ENCODE measurements around the gene FAM174C.

Gene FAM174C

DNA sequence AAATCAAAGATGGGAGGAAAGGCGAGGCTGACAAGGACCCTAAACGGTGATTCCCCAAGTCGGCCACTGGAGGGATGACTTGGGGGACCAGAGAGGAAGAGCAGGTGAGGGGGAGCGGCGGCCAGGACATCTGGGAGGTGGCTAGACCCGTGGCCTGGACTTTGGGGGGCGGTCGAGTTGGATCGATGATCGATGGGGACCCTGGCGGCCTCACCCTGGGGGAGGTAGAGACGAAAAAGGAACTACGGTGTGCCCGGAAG, 13.9 kb upstream of the FAM174C start:
- no peak for DNase-seq (ENCODE audit: low read depth in 2 of 2)

DNA sequence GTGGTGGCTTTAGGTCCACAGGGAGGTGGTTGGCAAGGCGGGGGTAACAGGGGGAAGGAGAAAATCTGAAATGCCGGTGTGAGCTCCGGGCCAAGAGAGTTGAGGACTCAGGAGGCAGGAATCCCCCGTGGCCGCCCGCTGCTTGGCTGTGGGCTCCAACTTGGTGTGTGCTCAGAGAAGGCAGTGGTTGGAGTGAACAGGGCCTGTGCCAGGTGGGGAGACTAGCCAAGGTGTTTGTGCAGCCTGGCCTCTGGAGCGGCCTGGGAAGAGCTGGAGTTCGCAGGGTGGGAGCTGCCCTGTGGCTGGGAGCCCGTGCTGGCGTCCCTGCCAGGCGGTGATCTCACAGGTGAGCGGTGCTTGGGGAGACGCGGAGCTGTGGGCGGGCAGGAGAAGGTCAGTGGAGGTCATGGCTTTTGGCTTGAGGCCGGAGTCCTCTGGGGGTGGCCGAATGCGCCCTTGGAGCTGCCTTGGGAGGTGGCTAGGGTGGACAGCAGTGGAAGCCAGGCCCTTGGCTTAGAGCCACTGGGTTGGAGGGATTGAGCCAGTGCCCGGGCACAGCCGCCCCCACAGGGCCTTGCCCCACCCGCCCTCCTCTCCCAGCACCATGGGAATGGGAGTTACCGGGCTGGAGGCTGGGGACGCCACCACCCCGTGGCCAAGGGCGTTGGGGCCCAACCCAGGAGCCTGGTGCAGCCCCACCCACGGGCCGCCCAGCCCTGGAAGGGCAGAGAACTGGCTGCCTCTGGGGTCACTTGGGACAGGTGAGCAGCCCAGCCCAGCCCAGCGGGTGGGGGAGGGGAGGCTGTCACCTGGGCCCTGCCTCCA, 13.3 kb upstream of the FAM174C start:
- DNase-seq (ENCODE audit: low read depth in 2 of 2), result no peak

DNA sequence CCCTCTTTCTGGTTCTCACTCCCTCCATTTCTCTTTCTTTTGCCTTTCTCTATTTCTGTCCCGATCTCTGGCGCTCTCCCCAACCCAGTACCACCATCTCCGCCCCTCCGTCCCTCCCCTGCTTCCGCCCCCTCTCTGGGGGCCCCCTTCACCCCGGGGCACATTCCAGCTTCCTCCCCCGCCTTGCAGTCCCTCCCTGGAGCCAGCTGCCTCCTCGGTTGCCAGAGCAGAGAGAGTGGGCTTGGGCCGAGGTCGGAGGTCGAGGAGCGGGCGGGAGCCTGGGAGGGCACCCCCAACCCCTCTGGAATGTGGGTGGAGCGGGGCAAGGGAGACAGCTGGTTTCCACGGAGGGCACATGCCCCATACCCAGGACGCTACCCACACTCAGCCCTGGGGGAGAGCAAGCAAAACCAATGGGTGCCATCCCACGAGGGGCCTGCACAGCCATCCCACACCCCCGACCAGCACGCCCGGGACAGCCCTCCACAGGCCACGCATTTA, 12.7 kb upstream of the FAM174C start:
- no peak for DNase-seq (ENCODE audit: low read depth in 2 of 2)

DNA sequence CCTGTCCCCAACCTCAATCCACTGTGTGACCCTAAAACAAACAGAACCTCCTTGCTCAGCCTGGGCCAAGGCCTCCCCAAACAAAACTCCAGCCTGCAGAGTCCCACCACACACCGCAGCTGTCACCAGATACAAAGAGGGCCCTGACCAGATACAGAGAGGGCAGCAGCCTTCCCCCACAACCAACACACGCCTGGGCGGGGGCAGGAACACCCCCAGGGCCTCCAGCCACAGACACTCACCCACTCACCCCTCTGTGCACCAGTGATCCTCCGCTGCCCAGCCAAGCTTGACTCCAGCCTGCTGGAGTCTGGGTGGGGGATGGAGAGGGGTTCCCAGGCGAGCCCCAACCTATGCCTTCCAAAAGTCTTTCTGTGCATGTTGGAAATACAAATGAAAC, 12.1 kb upstream of the FAM174C start:
- DNase-seq (ENCODE audit: low read depth in 2 of 2), result no peak

DNA sequence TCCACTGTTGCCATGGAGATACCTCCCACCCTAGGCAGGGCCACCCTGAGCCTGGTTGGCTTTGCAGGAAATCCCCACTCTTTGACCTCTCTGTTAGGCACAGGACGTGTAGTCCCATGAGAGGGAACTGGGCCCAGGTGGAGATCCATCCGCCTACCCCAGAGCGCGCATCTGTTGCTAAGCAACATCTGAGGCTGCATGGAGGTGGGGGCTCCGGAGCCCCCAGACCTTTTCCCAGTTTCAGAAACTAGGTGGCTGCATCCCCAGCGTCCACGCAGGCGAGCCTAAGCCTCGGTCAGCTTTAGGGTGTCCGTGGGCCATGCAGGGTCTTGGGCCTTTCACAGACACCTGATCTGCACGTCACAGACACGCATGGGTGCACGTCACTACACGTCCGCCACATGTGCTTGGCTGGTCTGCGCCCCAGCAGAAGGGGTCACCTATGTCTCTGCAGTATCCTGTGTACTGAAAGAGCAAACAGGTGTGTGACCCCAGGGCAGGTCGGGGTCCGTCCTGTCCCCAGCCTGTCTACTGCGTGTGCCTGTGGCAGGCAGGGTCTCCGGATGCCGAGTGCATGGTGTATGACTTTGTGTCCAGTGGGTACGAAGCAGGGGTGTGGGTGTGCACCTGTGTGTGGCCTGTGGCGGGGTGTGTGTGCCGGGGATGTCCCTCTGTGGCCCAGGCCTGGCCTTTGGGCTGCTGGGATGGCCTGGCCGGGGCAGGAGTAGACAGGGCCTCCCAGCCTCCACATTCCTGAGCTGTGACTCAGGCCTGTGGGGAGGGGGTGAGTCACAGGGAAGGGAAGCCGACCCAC, 10.3 kb upstream of the FAM174C start:
- DNase-seq (ENCODE audit: low read depth in 2 of 2), result no peak

DNA sequence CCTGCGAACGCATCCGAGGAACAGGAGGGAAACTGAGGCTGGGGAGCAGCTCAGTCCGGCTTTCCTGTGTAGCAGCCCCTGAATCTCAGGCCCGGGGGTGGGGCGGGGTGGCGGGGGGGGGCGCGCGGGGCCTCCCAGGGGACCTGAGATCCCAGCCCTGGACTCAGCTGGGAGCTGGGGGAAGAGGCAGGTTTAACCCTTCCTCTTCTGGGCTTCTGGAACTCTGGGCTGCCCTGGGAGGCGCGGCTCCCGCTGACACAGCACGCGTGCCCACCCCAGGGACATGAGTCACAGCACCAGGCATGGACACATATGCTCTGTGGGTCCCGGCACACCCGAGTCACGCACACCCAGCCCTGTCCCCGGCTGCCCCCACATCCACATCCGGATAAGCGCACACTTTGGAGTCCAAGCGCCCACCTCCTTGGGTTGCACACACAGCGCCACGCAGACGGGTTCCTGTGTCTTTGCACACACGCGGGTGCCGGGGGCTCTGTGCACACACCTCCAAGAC, 9.7 kb upstream of the FAM174C start:
- no peak for DNase-seq (ENCODE audit: low read depth in 2 of 2)

DNA sequence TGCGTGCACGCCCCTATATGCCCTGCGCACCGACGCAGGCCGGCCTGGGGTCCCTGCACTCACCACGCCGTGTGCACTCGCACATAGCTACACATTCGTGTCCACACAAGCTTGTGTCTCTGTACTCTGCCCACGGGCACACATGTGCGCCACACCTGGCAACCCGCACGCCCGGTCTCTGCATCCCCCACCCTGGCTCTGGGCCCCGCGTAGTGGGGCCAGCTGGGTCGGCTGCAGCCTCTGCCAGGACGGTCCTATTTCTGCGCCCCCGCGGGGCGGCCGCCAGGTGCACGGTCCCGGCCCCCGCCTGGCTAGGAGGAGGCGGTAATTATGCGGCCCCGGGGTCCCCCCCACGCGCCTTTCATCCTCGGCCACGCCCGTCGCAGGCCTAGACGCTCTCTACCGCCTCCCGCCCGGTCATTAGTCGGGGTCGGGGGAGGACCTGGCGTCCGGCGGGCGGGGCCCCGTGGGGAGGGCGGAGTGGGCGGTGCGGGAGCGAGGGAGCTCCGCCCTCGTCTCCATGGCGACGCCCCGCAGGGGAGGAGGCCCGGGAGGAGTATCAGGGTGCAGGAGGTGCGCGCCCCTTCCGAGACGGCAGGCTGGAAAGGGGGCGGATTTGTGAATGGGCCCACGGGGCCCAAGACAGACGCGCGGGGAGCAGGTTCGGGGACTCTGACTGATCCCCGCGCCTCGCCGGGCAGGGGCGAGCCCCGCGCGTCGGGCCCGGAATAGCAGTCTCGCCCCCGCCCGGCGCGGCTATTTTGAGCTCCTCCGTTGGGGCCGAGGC, 9.0 kb upstream of the FAM174C start:
- DNase-seq (ENCODE audit: low read depth in 2 of 2), result no peak

DNA sequence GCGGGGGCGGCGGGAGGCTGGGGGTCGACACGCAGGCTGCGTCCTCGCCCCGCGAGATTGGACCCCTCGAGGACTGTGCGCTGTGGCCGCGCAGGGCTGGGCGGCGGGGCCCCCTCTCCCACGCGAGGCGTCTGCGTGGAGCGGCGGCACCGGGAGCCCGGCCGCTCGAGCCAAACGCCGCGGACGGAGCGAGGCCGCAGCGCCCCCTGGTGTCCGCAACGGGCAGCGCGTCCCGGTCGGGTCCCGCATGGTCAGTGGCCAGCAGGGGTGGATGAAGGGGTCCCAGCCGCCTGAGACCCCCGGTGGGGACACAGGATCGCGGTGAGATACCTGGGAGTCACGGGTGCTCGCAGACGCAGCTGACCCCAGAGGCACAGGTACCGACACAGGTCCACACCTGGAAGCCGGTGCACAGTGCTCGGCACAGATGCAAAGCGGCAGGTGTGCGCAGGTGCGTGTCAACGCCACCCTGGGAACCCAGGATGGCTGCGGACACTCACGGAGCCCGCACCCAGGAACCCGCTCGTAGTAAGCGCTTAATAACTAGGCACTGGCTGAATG, 8.3 kb upstream of the FAM174C start:
- DNase-seq (ENCODE audit: low read depth in 2 of 2), result no peak

DNA sequence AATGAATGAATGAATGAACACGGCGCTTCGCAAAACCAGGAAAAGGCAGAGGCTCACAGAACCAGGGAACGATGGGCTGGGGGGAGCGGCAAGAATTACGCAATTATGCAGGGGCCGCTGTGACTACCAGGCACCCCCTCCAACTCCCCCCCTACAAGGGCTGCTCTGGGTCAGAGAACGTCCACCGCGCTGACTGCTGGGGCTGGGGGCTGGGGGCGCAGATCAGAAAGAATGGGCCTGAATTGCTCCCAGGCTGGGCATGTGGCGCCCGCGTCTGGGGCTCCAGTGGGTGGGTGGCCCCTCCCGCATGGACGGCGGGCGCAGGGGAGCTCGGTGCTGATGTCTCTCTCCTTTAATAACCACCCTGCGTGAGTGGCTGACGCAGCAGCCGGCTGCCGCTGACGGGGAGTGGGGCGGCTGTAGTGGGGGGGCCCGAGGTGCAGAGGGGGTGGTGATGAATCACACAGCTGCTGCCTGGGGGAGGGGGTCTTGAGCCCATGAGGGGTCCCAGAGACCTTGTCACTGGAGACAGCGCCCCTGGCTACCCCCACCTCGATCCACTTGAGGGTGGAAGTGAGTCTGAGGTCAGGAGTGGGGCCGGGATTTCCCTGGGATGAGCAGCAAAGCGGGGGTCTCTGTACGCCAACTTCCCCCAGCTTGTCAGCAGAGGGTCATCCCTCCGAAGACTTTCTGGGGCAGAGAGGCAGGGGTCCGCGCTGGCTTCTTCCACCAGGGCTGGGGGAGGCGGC, 7.7 kb upstream of the FAM174C start:
- no peak for DNase-seq (ENCODE audit: low read depth in 2 of 2)

DNA sequence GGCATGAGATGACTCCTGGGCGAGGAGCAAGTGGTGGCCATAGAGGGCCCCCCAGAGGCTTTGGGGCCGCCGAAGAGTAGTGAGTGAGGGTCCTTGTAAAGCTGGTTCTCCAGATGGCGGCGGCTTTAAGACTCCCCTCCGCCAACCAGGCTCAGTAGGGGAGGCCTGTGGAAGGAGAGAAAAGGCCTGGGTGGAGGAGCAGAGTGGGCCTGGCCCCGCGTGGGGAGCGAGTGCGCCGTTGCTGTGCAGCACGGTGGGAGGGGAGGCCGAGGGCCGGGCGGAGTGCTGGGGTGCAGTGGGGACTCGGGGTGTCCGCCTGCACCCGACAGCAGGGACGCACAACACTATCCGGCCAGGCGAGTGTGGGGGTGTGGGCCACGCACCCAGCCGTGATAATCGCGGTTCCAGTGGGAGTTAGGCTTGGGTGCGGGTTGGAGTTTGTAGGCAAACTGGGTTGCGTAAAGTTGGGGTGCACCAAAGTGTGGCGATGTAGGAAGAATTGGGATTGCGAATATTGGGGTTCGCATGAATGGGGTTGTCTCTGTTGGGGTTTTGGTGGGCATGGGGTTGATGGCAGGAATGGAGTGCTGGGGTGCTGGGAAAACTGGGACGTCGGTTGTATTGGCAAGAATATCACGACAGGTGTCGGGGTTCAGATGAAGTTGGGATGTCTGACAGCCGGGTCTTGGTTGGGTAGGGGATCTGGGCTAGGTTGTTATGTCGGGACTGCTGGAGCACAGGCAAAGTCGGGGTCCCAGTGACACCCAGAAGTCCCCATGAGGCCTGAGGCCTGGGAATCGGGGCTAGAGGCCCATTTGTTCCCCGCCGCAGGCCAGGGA, 6.9 kb upstream of the FAM174C start:
- DNase-seq (ENCODE audit: low read depth in 2 of 2), result no peak

DNA sequence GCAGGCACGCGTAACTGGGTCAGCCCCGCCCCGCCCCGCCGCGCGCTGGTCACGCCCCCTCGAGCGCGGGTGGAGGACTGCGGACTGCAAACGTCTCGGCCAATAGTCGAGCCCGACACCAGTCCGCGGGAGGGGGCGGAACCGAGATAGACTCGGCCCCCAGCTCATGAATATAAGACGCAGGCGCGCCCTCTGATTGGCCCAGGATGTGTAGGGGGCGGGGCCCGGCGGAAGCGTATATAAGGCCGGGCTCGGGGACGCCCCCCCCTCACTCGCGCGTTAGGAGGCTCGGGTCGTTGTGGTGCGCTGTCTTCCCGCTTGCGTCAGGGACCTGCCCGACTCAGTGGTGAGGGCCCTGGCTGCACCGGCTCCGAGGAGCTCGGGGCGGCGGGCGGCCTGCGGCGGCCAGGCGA, 6.3 kb upstream of the FAM174C start, which contains the start of gene CIRBP:
Gene CIRBP, plus strand, starts transcription at position 268 of the 413 bp plus-strand sequence. CDS start 1,602 bp downstream, outside the sequence.
- peak; percentile 99 to 100 for DNase-seq (ENCODE audit: low read depth in 2 of 2)

DNA sequence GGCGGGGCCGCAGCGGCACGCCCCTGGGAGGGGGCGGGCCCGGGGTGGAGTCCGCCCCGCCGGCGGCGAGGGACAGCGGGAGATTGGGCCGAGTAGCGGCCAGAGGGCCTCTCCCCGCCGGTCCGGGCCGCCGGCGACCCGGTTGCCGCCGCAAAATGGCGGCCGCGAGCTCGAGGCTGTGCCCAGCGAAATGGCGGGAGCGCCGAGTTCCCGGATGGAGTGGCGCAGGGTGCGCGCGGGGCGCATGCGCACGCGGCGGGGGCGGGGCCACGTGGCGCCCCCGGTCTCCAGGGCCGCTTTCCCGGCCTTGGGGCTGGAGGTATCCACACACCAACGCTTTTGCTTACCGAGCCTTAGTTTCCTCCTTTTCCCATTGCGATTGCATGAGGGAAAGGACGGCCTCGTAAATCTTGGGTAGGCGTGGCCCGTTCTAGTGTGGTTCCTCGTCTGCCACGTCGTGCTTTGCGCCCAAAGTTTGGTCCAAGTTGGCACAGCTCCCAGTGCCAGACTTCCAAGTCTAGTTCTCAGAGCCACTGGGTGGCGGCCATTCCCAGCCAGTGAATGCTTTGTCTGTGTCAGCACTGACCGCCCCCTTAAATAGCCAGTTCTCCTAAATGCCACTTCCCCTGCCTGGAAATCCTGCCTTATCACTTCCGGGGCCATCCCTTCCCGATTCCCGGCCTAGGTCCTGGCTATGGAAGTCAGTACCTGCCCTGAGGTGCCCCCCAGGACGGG, 5.7 kb upstream of the FAM174C start:
- peak in 1 of 2 donors; percentile 73 for DNase-seq (ENCODE audit: low read depth in 2 of 2)

DNA sequence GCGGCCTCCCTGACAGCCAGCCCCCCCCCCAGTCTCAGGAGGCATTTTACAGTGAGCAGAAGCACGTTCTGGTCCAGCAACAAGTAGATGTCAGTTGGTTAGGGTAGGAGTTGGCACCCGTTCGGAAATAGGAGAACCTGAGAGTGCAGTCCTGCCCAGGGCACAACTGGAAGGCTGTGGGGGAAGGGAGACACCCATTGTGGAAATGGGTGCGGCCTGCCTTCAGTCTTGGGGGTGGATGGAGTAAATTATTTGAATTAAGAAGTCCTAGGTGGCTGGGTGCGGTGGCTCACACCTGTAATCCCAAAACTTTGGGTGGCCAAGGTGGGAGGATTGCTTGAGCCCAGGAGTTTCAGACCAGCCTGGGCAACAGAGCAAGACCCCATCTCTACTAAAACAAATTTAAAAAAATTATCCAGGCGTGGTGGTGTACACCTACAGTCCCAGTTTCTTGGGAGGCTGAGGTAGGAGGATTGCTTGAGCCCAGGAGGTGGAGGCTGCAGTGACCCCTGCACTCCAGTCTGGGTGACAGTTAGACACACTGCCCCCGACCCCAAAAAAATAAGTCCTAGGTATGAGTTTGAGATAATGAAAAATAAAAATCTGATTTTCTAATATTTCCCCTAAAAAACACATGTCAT, 5.0 kb upstream of the FAM174C start:
- DNase-seq (ENCODE audit: low read depth in 2 of 2), result no peak

DNA sequence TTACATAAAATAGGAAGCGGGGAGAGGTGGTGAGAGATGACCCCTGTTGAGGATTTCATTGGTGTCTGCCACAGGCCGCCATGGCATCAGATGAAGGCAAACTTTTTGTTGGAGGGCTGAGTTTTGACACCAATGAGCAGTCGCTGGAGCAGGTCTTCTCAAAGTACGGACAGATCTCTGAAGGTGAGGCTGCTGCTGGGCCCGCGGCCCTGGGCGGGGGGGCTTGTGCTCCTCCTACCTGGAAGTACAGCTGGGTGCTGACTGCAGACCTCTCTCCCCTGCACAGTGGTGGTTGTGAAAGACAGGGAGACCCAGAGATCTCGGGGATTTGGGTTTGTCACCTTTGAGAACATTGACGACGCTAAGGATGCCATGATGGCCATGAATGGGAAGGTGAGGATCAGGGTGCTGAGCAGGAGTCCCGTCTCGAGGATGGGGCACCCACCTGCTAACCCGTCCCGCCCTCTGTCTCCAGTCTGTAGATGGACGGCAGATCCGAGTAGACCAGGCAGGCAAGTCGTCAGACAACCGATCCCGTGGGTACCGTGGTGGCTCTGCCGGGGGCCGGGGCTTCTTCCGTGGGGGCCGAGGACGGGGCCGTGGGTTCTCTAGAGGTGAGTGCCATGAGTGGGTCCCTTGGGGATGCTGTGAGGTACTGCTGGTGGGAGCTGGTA, 4.3 kb upstream of the FAM174C start:
- DNase-seq (ENCODE audit: low read depth in 2 of 2), result no peak

DNA sequence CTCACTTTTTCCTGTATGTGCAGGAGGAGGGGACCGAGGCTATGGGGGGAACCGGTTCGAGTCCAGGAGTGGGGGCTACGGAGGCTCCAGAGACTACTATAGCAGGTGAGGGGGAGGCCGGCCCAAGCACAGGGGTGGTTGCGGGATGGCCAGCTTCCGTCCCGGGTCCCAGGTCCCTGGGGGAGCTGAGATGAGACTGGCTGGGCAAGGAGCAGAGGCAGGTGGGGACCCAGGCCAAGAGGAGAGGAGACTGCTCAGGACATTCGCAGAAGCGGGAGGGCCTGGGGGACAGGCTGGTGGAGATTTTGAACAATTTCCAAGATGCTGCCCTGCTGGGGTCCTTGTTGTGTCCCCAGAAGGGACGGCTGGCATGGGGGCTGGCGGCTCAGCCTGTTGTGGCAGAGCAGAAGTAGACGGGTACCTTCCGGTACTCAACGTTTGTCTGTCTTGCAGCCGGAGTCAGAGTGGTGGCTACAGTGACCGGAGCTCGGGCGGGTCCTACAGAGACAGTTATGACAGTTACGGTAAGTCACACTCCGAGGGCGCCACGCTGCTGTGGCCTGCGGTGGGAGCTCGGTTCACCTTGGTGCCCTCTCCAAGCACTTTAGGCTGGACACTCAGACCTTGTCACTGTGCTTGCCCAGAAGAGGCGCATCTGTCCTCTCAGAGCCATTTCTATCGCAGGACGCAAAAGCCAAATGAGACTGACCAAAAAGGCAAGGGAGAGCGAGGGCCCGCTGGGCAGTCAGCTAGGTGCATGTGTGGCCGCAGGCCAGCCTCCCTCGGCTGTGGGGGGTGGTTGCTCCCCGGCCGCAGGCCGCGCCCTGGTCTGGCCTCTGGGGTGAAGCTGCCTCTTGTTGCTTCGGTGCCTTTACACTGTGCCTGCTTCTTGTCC, 3.6 kb upstream of the FAM174C start:
- no peak for DNase-seq (ENCODE audit: low read depth in 2 of 2)

DNA sequence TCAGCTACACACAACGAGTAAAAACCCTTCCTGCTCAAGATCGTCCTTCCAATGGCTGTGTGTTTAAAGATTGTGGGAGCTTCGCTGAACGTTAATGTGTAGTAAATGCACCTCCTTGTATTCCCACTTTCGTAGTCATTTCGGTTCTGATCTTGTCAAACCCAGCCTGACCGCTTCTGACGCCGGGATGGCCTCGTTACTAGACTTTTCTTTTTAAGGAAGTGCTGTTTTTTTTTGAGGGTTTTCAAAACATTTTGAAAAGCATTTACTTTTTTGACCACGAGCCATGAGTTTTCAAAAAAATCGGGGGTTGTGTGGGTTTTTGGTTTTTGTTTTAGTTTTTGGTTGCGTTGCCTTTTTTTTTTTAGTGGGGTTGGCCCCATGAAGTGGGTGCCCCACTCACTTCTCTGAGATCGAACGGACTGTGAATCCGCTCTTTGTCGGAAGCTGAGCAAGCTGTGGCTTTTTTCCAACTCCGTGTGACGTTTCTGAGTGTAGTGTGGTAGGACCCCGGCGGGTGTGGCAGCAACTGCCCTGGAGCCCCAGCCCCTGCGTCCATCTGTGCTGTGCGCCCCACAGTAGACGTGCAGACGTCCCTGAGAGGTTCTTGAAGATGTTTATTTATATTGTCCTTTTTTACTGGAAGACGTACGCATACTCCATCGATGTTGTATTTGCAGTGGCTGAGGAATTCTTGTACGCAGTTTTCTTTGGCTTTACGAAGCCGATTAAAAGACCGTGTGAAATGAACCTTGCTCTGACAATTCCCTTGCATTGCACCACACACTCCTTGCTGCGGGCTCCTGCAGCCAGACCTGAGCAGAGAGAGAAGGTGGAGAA, 2.7 kb upstream of the FAM174C start:
- DNase-seq (ENCODE audit: low read depth in 2 of 2), result no peak
